Right ventricle myocardium superior (tissue), 1 donor: ENCODE results near the gene CYP3A5. TPM values are rescaled to one million over a fixed set of nuclear protein-coding genes. Genes with fewer than 3 reads are reported as not detected.

Experiments used
- ATAC-seq: fragments of 200-7000 bp; cut with Tn5 transposase; one replicate; pipeline ENCODE4 v1.9.1; 2020; ENCODE audit warnings: mild to moderate bottlenecking; ENCODE audit not compliant: poor library complexity
- DNase-seq: peaks from one replicate; pipeline ENCODE4 v3.0.0-alpha.2; 2020
- intact Hi-C: fragments of 100-400 bp; cut with DNase I; formaldehyde crosslinking; loops from one replicate; pipeline ENCODE4 v1.11.2; 2022
- total RNA-seq: library from RNA; stranded (reverse); fragmentation: NEBNext Ultra II Directional; extraction: Animal tissue kit (Norgen Biotek cat#: 25700); gene quantifications from one replicate; pipeline ENCODE4 v1.2.1, GENCODE V29; 2021
- donor health status: DM: no; HTN: yes; CAD: no; lungs with severe emphysema.

The CYP3A5 gene
- total RNA-seq, 1 donor from 2014 or later = not detected

DNA sequence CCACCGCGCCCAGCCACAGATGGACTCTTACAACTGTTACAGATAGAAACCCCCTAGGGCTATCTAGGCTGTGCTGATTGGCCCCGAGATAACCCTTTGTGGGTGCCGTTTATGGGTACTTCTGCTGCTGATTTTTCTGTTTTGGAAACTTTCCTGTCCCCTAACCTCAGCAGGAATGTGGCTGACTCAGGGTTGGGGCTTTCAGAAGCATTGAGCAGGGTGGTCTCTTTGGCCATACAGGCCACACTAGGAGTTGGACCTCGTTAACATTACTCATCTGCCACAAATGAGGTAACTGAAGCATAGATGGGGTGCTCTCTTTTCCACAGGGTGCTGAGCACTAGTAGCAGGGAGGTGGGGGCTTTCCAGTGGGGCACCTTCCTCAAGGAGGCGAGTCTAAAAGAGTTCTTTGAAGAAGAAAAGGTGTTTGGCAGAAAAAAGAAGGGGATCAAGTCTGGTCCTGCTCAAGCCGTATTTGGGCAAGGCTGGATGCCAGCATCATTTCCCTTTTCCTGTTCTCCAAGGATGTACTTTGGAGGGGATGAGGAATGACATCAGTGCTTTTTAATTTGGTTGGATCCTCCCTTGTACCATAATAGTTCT is 56.6 kb downstream of the CYP3A5 start:
- no peak for ATAC-seq
- DNase-seq = no peak
- intact Hi-C loops = no loop called here

DNA sequence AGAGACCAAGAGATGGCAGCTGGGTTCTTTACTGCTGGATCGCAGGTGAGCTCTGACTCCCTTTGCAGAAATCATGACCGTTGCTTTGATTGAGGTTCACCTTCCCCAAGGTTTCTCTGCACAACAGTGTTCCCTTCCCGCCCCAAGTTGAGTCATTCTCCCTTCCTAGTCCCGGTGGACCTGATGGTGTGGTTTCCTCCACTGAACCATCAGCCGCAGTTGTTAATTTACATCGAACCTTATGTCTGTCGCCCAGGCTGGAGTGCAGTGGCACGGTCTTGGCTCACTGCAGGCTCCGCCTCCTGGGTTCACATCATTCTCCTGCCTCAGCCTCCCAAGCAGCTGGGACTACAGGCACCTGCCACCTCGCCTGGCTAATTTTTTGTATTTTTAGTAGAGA is 57.2 kb downstream of the CYP3A5 start:
- ATAC-seq (no peak), DNase-seq (no peak)
- intact Hi-C loops = no loop called here

DNA sequence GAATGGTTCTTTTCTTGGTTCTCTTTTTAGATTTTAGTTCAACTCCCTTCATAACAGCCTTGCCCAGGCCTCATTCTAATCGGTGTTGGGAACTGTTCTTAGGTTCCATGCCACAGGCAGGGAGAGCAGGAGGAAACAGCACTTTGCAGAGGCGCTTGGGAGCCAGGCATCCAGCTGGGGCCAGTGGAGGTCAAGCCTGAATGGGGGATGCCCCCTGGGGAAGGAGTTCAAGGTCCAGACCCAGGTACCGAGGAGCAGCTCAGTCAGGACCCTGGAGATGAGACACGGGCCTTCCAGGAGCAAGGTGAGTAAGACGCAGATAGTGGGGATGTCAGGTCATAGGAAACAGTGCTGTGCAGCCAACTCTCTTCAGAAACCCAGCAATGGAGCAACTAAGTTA is 58.5 kb downstream of the CYP3A5 start:
- DNase-seq (no peak), ATAC-seq (no peak)
- intact Hi-C loops = no loop called here

DNA sequence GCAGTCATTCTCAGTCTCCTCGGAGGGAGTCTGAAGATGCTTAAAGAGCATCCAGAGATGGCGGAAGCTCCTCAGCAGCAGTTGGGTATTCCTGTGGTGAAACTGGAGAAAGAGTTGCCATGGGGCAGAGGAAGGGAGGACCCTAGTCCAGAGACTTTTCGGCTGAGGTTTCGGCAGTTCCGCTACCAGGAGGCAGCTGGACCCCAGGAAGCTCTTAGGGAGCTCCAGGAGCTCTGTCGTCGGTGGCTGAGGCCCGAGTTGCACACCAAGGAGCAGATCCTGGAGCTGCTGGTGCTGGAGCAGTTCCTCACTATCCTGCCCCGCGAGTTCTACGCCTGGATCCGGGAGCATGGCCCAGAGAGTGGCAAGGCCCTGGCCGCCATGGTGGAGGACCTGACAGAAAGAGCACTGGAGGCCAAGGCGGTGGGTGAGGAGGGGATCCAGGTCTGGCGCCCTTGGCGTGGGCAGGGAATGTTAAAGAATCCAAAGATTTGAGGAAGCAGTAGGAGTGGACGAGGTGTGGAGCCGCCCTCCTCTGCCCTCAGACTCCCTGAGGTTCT is 60.1 kb downstream of the CYP3A5 start:
- intact Hi-C loops = no loop called here
- DNase-seq = no peak
- ATAC-seq = no peak

DNA sequence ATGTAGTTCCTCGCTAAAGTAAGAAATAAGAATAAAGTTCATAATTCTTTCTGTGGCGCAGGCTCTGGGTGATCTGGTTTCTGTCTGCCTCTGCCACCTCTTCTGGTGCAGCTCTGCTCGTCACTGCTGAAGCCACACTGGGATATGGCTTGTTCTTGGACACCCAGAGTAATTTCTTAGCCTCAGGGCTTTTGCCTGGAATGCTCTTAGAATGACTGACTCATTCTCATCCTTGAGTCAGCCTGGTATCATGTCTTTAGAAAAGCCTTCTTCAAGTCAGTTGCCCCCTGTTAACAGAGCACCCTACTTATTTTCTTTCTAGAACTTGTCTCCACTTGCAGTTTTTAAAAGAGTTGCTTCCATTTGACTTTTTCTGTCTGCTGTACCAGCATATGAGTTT is 61.1 kb downstream of the CYP3A5 start:
- intact Hi-C loops = no loop called here
- no peak for ATAC-seq
- no peak for DNase-seq

DNA sequence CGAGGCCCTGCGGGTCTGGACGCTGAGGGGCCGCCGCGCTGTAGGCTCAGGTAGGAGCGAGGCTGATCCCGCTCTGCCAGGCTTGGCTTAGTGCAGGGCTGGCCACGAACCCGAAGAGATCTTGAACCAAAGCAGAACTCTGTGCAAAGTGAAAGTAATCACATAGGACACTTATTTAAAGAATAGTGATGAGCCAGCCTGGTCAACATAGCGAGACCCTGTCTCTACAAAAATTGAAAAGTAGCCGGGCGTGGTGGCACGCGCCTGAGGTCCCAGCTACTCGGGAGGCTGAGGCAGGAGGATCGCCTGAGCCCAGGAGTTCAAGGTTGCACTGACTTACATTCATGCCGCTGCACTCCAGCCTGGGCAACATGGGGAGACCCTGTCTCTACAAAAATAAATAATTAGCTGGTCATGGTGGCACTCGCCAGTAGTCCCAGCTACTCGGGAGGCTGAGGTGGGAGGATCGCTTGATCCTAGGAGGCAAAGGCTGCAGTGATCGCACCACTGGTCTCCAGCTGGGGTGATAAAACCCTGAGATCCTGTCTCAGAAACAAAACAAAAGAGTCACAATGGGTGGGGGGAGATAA is 62.5 kb downstream of the CYP3A5 start:
- intact Hi-C loops = no loop called here
- DNase-seq = no peak
- no peak for ATAC-seq

DNA sequence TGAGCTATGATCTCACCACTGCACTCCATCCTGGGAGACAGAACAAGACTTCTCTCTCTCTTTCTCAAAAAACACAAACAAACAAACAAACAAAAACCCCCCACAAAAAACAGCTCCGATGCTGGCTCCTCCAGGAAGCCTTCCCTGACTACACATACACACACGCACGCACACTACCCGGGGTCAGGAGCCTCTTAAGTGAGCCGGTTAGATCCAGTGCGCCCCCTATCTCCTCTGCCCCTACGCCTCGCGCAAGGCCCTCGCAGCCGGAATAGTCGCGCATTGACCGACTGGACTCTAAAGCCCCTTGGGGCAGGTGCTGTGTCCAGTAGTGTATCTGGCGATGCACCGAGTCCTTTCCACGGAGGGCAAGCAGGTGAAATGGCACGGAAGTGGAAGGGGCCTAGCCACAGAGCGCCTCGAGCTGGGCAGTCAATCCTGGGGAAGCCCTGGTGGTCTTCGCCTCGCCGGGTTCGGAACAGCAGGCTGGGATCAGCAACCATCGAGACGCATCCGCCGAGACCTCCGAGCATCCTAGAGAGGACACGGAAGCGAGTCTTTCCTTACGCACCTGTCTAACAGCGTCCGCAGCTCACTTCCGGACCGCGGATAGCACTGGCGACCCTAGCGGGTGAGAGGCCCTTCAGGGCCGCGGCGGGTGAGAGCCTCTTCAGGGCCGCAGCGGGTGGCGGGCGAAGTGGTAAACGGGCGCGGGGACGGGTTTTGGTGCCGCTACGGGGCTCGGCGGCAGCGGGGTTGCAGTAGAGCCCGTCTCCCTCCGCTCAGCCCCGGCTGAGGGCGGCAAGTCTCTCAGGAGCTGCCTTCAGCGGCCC is 63.2 kb downstream of the CYP3A5 start, which contains the start of gene ZSCAN25:
TSS of gene ZSCAN25 (plus strand) at position 588 of the 833 bp plus-strand sequence. CDS start 2,661 bp downstream, outside the sequence.
- DNase-seq = peak; percentile 93
- intact Hi-C loops = no loop called here

DNA sequence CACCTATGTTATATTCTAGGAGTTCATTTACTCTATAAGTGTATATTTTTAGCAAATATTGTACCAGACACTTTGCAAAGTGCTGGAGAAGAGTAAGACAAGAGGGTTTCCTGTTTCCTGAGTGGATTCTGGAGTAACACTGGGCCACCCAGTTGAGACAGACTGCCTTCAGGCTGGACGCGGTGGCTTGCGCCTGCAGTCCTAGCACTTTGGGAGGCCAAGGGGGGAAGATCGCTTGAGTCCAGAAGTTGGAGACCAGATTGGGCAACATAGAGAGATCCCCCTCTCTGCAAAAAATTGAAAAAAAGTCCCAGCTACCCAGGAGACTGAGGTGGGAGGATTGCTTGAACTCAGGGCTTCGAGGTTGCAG is 63.8 kb downstream of the CYP3A5 start:
- intact Hi-C loops = no loop called here
- ATAC-seq (no peak), DNase-seq (no peak)

More for the DNA sequence above, 63.2 kb downstream of the CYP3A5 start, which contains the start of gene ZSCAN25:
- ATAC-seq = peak; percentile 99

DNA sequence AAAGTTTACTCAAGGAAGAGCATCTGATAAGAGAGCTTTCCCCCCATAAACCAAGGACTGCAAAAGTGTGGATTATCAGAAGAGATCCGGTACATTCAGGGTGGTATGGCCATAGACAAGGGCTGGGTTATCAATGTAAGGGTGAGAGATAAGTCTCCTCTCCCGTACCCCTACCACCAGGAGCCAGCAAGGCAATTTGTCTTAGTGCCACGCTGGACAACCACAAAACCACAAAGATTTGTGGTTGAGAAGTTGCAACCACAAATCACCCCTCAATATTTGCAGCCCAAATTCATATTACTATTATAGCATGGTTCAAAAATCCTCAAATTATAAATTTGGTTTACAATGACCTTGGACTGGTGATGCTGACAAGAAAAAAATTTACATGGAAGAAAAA is 65.3 kb downstream of the CYP3A5 start:
- ATAC-seq (no peak), DNase-seq (no peak)
- intact Hi-C loops = no loop called here

DNA sequence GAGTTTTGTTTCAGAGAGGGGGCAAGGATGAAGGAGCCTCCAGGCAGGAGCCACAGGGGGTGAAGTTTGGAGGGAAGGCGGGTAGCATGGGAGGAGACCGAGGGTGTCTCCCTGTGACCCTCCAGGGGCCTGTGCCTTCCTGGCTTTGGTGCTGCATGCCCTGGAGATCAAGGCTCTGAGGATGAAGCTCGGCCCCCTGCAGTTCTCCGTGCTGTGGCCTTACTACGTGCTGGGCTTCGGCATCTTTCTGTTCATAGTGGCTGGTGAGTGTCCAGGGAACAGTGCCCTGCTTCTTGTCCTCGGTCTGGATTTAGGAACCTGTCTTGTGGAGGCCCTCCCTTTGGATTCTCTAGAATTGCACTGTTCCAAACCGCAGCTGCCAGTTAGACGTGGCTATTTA is 72.2 kb downstream of the CYP3A5 start:
- intact Hi-C loops = no loop called here
- DNase-seq (no peak), ATAC-seq (no peak)

DNA sequence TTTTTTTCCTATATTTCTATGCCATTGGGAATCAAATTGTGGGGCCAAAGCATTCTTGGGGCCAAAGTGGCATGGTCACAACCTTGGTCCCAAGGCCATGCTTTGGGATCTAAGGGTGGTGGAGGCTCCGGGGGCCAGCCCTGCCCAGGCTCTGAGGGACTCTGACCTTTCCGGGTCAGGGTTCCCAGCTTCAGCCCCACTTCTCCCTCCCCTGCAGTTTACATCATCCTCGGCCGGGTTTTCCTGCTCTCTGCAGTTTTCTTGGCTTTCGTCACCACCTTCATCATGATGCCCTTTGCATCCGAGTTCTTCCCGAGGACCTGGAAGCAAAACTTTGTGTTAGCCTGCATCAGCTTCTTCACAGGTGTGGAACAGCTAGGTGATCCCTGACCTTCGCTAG is 73.3 kb downstream of the CYP3A5 start:
- intact Hi-C loops = no loop called here
- ATAC-seq = no peak
- DNase-seq = no peak

DNA sequence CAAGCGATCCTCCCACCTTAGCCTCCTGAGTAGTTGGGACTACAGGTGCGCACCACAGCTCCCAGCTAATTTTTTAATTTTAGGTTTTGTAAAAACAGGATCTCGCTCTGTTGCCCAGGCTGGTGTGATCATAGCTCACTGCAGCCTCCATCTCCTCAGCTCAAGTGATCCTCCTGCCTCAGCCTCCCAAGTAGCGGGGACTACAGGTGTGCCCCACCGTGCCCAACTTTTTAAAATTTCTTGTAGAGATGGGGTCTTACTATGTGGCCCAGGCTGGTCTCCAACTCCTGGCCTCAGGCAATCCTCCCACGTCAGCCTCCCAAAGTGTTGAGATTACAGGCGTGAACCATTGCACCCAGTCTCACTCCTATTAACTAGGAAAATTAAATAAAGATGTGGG is 74.3 kb downstream of the CYP3A5 start:
- ATAC-seq (no peak), DNase-seq (no peak)
- intact Hi-C loops = no loop called here

DNA sequence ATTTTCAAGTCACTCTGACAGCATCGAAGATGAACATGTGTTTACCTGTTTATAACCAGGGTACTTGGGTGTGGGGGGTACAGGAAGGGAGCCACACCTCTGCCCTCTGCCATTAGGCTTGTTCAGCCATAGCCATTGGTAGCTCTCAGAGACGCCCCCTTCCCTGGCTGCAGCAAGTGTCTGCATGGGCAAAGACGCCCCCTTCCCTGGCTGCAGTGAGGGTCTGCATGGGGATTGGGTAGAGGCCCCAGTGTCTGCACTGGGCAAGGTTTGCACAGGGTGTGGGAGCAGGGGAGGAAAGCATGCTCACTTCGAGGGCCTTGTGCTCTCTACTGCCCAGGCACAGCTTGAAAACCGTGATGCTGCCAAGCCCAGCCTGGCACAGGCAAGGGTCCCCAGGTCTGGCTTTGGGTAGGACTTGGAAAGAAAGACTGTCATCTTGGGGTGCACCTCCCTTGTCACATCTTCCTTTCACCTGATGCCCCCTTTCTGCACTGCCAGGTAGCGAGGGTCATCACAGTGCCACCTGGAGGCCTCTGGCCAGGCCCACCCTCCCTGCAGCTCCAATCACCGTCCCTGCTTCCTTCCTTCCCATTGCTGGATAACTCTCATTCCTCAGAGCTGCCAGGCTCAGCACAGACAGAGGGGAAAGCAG is 78.0 kb downstream of the CYP3A5 start:
- DNase-seq = no peak
- intact Hi-C loops = no loop called here
- ATAC-seq = no peak

DNA sequence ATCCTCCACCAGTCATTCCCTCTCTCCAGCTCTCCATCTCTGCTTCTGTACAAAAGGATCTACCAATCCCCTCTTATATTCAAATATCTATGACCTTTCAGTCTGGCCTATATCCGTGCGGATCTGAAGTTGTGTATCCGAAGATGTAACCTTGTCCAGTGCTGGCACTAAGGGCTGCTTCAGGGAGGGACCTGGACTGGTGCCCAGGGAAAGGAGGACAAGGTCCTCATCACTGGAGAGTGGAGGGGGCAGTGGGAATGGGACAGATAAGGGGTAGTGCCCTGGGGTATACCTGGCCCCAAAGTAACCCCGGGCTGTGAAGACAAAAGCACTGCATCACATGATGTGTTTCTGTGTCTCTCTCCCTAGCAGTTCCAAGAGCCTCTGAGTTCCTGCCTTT is 80.0 kb downstream of the CYP3A5 start:
- ATAC-seq (no peak), DNase-seq (no peak)
- intact Hi-C loops = no loop called here

Other genes starting within 250 kb of the CYP3A5 start
- gene PTCD1, start 241.2 kb downstream of the CYP3A5 start, total RNA-seq = 3.0 TPM
- 19.9 TPM for gene CPSF4, start 241.1 kb downstream of the CYP3A5 start, total RNA-seq
- gene ATP5MF, start 213.8 kb downstream of the CYP3A5 start, total RNA-seq = 900 TPM
- 3.4 TPM for gene ZNF789, start 207.1 kb downstream of the CYP3A5 start, total RNA-seq
- gene ZNF394, start 179.7 kb downstream of the CYP3A5 start, total RNA-seq = 15.8 TPM
- 6.1 TPM for gene ZKSCAN5, start 175.3 kb downstream of the CYP3A5 start, total RNA-seq
- gene FAM200A, start 127.9 kb downstream of the CYP3A5 start, total RNA-seq = 6.5 TPM
- 24.0 TPM for gene ZNF655, start 121.4 kb downstream of the CYP3A5 start, total RNA-seq
- gene TMEM225B, start 81.7 kb downstream of the CYP3A5 start, total RNA-seq = not detected
- gene ZSCAN25, start 63.0 kb downstream of the CYP3A5 start, total RNA-seq = 6.9 TPM
- not detected for gene CYP3A7, start 55.2 kb upstream of the CYP3A5 start, total RNA-seq
- 0.70 TPM for gene CYP3A4, start 104.2 kb upstream of the CYP3A5 start, total RNA-seq
- gene CYP3A43, start 148.0 kb upstream of the CYP3A5 start, total RNA-seq = not detected
- not detected for gene OR2AE1, start 197.0 kb upstream of the CYP3A5 start, total RNA-seq
- 6.9 TPM for gene TRIM4, start 239.5 kb upstream of the CYP3A5 start, total RNA-seq
- 0.19 TPM for gene GJC3, start 249.6 kb upstream of the CYP3A5 start, total RNA-seq